ENCODE results near the gene GPR26.

- TF ChIP-seq EZH2 (IDR thresholded peaks at IDR 0.05; ENCODE audit: borderline replicate concordance) = no peak
- TF ChIP-seq, protein P1, sequence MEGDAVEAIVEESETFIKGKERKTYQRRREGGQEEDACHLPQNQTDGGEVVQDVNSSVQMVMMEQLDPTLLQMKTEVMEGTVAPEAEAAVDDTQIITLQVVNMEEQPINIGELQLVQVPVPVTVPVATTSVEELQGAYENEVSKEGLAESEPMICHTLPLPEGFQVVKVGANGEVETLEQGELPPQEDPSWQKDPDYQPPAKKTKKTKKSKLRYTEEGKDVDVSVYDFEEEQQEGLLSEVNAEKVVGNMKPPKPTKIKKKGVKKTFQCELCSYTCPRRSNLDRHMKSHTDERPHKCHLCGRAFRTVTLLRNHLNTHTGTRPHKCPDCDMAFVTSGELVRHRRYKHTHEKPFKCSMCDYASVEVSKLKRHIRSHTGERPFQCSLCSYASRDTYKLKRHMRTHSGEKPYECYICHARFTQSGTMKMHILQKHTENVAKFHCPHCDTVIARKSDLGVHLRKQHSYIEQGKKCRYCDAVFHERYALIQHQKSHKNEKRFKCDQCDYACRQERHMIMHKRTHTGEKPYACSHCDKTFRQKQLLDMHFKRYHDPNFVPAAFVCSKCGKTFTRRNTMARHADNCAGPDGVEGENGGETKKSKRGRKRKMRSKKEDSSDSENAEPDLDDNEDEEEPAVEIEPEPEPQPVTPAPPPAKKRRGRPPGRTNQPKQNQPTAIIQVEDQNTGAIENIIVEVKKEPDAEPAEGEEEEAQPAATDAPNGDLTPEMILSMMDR (IDR thresholded peaks at IDR 0.05; ENCODE audit: poor library complexity) = no peak
- no peak for TF ChIP-seq EZH2phosphoT487 (IDR thresholded peaks at IDR 0.05; ENCODE audit: low read depth, severe bottlenecking, unreplicated experiment)
Measured at GRCh38 chr10:123639131-123639530, 27.0 kb upstream of the GPR26 start.
